Tibial artery (tissue), 4 donors: Measurements from ENCODE around the gene HSPE1.
"Not testable (repeated sequence)": the region's sequence is repeated elsewhere in the genome, so short reads cannot be mapped to it uniquely, and the experiment has no call there.

Source experiments
- DNase-seq, 2 donors: peaks; one replicate each; pipeline ENCODE4 v3.0.0-alpha.2; 2019
- H3K27ac ChIP-seq, 2 donors: fragments of 200-600 bp; sonication (generic) in 1 of 2; 1 replicate in 1 of 2; 2 replicates in 1 of 2; pipeline ENCODE4 v1.5.1; 2018 to 2019; ENCODE audit warnings: mild to moderate bottlenecking in 1 of 2
- H3K27me3 ChIP-seq, 2 donors: fragments of 200-600 bp; sonication (generic) in 1 of 2; one replicate each; pipeline versions ENCODE4 v1.5.1 to v1.6.0; 2016 to 2019
- H3K36me3 ChIP-seq, 3 donors: fragments of 200-600 bp; sonication (generic) in 2 of 3; one replicate each; pipeline ENCODE4 v1.5.1; 2016 to 2019; ENCODE audit warnings: mild to moderate bottlenecking in 2 of 3
- H3K4me1 ChIP-seq, 4 donors: fragments of 200-600 bp; sonication (generic) in 2 of 4; 1 replicate in 3 of 4; 2 replicates in 1 of 4; pipeline ENCODE4 v1.5.1; 2016 to 2019
- H3K4me3 ChIP-seq, 2 donors: fragments of 200-600 bp; sonication (generic) in 1 of 2; 1 replicate in 1 of 2; 2 replicates in 1 of 2; pipeline ENCODE4 v1.5.1; 2018 to 2019; ENCODE audit warnings: mild to moderate bottlenecking in 2 of 2
- H3K9me3 ChIP-seq, 3 donors: fragments of 200-600 bp; sonication (generic) in 1 of 3; one replicate each; pipeline ENCODE4 v1.5.1; 2016 to 2019
- CTCF ChIP-seq, 2 experiments: fragments of 200-600 bp in 1 of 2; fragments of 450-650 bp in 1 of 2; IDR thresholded peaks; one replicate each; pipeline ENCODE4 v1.5.1; 2017 to 2019; ENCODE audit warnings: antibody characterized with exemption in 2 of 2, mild to moderate bottlenecking in 1 of 2, moderate library complexity in 1 of 2
- intact Hi-C: fragments of 100-400 bp; cut with DNase I; formaldehyde crosslinking; loops from one replicate; pipeline ENCODE4 v1.15.0; 2023; ENCODE audit warnings: low total_unique reads

The HSPE1 gene

GRCh38 chr2:197464175-197464574 is 36.0 kb upstream of the HSPE1 start:
- Histone ChIP-seq H3K9me3 (no peaks in the 10 kb centered on the region), H3K27me3 (no peaks in the 10 kb centered on the region), H3K4me3 (no peak overlapping the region), H3K4me1 (peaks cover 0 to 8% (median 2%) of the 10 kb centered on the region in 4 donors), H3K27ac (no peak overlapping the region), H3K36me3 (peaks cover 41 to 74% (median 54%) of the 10 kb centered on the region in 3 donors)
- intact Hi-C loops: no loop called here
- no peak for TF ChIP-seq CTCF (IDR thresholded peaks at IDR 0.05)
- no peak for DNase-seq

GRCh38 chr2:197472166-197472565 is 28.0 kb upstream of the HSPE1 start:
- H3K9me3 ChIP-seq: no peaks in the 10 kb centered on the region
- no peaks in the 10 kb centered on the region for H3K4me1 ChIP-seq
- H3K36me3 ChIP-seq: peaks cover 72 to 98% (median 86%) of the 10 kb centered on the region in 3 donors
- no peak overlapping the region for H3K4me3 ChIP-seq
- TF ChIP-seq CTCF (IDR thresholded peaks at IDR 0.05): no peak
- no peak overlapping the region for H3K27ac ChIP-seq
- intact Hi-C loops: loop anchor here (10.0 kb wide), 1 partner anchor 57 kb away; no protein-coding TSS in a partner anchor
- DNase-seq: no peak
- H3K27me3 ChIP-seq: no peaks in the 10 kb centered on the region

- Histone ChIP-seq H3K4me3 (no peak overlapping the region), H3K9me3 (peaks cover 0 to 4% (median under 1%) of the 10 kb centered on the region in 3 donors), H3K4me1 (no peaks in the 10 kb centered on the region), H3K27me3 (no peaks in the 10 kb centered on the region), H3K36me3 (peaks cover 54 to 86% (median 58%) of the 10 kb centered on the region in 3 donors), H3K27ac (no peak overlapping the region)
- DNase-seq: no peak
- no peak for TF ChIP-seq CTCF (IDR thresholded peaks at IDR 0.05)
- intact Hi-C loops: loop anchor here (10.0 kb wide), 1 partner anchor 63 kb away; no protein-coding TSS in a partner anchor
These were observed 22.4 kb upstream of the HSPE1 start for GRCh38 chr2:197477797-197478196.

GRCh38 chr2:197480165-197481036 is 19.8 kb upstream of the HSPE1 start:
- Histone ChIP-seq H3K4me1 (no peaks in the 10 kb centered on the region), H3K27me3 (no peaks in the 10 kb centered on the region), H3K9me3 (peaks cover 0 to 15% (median 14%) of the 10 kb centered on the region in 3 donors), H3K36me3 (peaks cover 46 to 72% (median 50%) of the 10 kb centered on the region in 3 donors), H3K27ac (no peak overlapping the region), H3K4me3 (no peak overlapping the region)
- no peak for TF ChIP-seq CTCF (IDR thresholded peaks at IDR 0.05)
- intact Hi-C loops: no loop called here
- DNase-seq: no peak

- H3K4me3 ChIP-seq, DNase-seq, H3K4me1 ChIP-seq, H3K27me3 ChIP-seq, intact Hi-C loops, H3K27ac ChIP-seq: not testable (repeated sequence)
- H3K36me3 ChIP-seq: peaks cover 41 to 73% (median 59%) of the 10 kb centered on the region in 3 donors
- H3K9me3 ChIP-seq: peaks cover 0 to 15% (median 14%) of the 10 kb centered on the region in 3 donors
These were observed 15.9 kb upstream of the HSPE1 start for GRCh38 chr2:197484248-197484647.

GRCh38 chr2:197486175-197486574 is 14.0 kb upstream of the HSPE1 start:
- no peak overlapping the region for H3K27ac ChIP-seq
- no peak for DNase-seq
- H3K4me1 ChIP-seq: no peaks in the 10 kb centered on the region
- H3K9me3 ChIP-seq: peaks cover 0 to 15% (median 14%) of the 10 kb centered on the region in 3 donors
- TF ChIP-seq CTCF (IDR thresholded peaks at IDR 0.05): no peak
- H3K4me3 ChIP-seq: no peak overlapping the region
- H3K27me3 ChIP-seq: no peaks in the 10 kb centered on the region
- intact Hi-C loops: no loop called here
- H3K36me3 ChIP-seq: peaks cover 57 to 81% (median 78%) of the 10 kb centered on the region in 3 donors
